Stimulated activated CD8-positive, alpha-beta memory T cell treated with anti-CD3 and anti-CD28 coated beads, Interleukin-12 subunit alpha, Interleukin-12 subunit beta, amount 100 ng/mL, for 1 hour (primary cell): ENCODE data around the gene HNRNPL.
"Not testable (repeated sequence)": the region's sequence is repeated elsewhere in the genome, so short reads cannot be mapped to it uniquely, and the experiment has no call there.

Source experiments
- DNase-seq: peaks from one replicate; pipeline ENCODE4 v3.0.0-alpha.2; 2020; ENCODE audit warnings: low read depth

Gene HNRNPL

GRCh38 chr19:38869836-38870607 is 20.2 kb upstream of the HNRNPL start:
- DNase-seq, result peak; percentile 85

GRCh38 chr19:38869160-38869835 is 19.5 kb upstream of the HNRNPL start:
- no peak for DNase-seq

GRCh38 chr19:38868551-38868950 is 18.8 kb upstream of the HNRNPL start:
- DNase-seq, result no peak

DNA sequence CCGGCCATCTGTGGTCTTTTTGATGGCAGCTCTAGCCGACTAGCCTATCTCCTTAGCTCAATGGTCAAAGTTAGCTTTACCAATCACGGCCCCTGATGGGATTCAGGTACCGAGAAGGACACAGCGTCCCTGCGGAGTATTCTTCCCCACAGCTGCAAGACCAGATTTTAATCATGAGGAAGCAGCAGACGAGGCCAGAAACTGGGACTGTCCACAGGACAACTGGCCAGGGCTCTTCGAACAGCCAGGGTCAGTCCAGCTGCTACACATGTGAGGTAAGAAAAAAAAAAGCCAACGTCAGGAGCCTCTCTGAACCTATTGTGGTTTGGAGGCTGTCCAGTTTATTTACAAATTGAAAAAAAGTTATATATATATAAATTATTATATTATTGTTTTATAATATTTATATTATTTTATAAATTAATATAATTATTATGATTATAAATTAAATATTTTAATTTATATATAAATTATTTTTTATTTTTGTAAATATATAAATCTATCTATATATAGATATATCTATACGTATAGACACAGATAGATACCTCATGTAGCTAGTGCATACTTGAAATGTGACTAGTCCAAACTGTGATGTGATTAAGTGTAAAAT is 17.5 kb upstream of the HNRNPL start:
- no peak for DNase-seq

DNA sequence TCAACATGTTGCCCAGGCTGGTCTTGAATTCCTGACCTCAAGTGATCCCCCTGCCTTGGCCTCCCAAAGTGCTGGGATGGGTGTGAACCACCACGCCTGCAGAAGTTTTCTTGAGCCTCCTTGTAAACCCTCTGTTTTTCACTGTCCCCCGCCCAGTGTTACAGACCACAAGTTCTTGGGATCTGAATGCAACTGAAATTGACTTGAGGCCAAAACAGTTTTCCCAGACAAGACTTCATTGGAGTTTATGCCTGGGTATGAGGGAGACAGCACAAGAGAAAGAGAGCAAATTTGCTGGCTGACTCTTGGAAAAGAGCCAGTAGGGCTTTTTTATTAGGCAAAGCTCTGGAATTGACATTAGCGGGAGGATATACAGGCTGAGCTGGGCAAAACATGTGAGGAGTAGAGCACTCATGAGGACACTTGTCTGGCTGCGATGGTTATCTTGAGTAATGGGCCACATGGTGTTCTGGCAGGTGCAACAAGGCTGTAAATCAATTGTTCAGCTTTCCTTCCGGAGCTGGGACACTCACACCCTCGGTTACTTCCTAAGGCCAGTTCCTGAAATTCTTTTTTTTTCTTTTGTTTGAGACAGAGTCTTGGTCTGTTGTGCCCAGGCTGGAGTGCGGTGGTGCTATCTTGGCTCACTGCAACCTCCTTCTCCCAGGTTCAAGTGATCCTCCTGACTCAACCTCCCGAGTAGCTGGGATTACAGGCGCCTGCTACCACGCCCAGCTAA is 12.7 kb upstream of the HNRNPL start:
- DNase-seq, result no peak

DNA sequence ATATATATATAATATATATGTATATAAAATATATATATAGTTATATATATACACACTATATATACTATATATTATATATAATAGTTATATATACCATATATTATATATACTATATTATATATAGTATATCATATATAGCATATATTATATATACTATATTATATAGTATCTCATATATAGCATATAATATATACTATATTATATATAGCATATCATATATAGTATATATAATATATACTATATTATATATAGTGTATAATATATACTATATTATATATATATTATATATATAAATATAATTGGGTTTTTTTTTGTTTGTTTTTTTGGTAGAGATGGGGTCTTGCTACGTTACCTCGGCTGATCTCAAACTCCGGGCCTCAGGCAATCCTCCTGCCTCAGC is 11.6 kb upstream of the HNRNPL start:
- no peak for DNase-seq

GRCh38 chr19:38859631-38860204 is 9.9 kb upstream of the HNRNPL start:
- not testable (repeated sequence) for DNase-seq

GRCh38 chr19:38856813-38857212 is 7.0 kb upstream of the HNRNPL start:
- no peak for DNase-seq

- DNase-seq, result not testable (repeated sequence)
Measured at GRCh38 chr19:38855751-38856150, 6.0 kb upstream of the HNRNPL start.

DNA sequence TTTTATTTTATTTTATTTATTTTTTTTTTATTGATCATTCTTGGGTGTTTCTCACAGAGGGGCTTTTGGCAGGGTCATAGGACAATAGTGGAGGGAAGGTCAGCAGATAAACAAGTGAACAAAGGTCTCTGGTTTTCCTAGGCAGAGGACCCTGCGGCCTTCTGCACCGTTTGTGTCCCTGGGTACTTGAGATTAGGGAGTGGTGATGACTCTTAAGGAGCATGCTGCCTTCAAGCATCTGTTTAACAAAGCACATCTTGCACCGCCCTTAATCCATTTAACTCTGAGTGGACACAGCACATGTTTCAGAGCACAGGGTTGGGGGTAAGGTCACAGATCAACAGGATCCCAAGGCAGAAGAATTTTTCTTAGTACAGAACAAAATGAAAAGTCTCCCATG is 5.2 kb upstream of the HNRNPL start:
- DNase-seq, result not testable (repeated sequence)

GRCh38 chr19:38853214-38853613 is 3.4 kb upstream of the HNRNPL start:
- no peak for DNase-seq

- DNase-seq, result peak; percentile 44
Measured at GRCh38 chr19:38852231-38853044, 2.7 kb upstream of the HNRNPL start.

GRCh38 chr19:38851622-38852230 is 1.9 kb upstream of the HNRNPL start:
- peak; percentile 81 for DNase-seq

DNA sequence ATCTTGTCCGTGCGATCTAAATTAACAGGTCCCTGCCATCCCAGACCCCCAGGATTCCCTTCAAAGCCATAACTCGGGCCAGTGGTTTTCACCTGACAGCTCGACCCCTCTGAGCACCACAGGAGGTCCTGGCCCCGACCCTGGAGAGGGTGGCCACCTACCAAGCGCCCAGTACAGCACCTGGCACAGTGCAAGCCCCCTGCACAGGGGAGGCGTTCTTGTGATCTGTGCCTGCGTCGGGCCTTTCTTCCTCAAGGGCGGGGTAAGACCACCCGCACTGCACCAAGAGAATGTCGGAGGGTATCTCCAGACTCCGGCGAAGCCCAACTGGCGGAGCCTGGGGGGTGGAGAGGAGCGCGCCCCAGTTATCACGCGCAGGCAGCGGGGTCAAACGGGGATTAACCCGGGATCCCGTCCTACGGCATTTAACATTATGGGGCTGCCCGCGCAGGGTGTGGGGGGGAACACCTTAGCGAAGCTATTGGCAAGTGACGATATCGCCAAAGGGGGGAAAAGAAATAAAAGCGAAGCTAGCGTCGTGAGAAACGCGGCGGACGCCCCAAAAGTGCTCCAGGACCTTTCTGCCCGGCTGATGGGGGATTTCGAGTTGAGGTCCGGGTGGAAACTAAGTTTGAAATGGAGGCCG is 1.3 kb upstream of the HNRNPL start:
- DNase-seq, result no peak

DNA sequence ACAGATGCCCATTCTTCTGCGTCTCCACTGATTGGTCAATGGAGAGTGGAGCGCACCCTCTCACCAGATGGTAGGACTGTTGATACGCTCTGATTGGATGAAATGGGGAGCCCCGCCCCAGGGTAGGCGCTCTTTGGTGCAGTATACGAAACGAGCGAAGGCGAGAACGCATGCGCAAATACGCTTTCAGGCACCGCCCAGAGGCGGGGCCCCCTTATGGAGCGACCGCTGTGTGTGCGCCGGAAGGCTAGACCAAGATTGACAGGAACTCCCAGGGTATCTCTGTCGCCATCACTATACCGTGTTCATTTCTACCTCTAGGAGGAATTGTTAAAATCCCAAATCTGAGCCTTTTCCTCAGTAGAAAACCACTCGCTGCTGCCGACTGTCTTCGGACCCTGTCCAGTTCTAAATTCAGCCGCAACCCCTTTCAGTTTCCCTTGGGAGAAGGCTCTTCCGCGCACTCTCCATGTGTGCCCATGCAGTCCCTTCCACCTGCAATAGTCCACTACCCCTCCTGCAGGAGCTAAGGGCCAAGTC is 720 bp upstream of the HNRNPL start:
- DNase-seq, result peak; percentile 98

- DNase-seq, result peak; percentile 97
Measured at GRCh38 chr19:38849147-38849859, 483 bp downstream of the HNRNPL start.

DNA sequence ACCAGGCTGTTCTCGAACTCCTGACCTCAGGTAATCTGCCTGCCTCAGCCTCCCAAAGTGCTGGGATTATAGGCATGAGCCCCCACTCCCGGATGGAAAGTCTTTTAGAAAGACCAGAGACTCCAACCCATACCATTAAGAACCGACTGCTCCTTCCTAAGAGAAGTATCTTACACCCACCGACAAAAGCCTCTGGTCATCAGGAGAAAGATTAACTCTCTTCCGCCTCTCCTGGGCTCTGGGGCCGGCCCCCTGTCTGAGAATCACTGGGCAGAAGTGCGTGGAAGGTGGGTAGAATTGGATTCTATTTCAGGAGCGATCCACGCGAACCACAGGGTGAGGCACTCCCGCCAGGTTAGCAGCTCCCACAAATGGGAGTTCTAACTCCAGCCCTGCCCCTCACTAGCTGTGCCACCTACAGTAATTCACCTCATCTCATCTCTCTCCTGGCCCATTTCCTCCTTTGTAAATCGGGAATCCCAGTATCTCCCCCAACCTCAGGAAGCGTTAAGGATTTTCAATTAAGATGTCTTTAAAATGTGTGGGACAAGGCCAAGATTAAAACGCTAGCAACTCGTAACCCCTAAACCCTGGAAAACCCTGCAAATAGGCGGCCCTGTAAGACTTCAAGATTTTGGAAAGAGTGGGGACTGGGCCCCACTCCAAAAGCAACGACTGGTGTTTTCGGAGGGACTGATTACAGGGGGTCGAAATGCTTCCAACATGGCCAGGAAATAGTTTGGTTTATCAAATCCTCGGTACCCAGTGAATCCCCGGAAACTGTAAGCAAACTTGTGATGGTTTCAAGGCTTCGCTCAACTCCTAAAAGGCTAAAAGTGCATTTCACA is 1.3 kb downstream of the HNRNPL start:
- no peak for DNase-seq

DNA sequence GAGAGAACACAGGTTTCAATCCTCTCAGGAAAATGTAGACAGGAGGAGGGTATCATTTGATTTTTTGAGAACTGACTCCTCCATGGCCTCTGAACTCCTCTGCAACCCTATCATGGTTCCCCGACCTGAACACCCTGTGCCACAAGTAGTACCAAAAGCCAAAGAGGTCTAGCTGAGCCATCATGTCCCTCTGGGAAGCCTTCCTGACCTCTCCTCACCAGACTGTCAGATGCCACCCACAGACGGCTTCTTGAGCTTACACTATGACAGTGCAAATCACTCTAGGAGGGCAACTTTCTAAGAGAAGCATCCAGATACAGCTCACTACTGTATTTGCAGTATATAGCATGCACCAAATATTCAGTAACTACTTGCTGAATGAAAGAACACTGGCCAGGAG is 3.7 kb downstream of the HNRNPL start:
- DNase-seq, result no peak
